ENCODE results near the gene LCE2B. TPM values are rescaled to one million over a fixed set of nuclear protein-coding genes. Genes with fewer than 3 reads are reported as not detected.
"Not testable (repeated sequence)": the region's sequence is repeated elsewhere in the genome, so short reads cannot be mapped to it uniquely, and the experiment has no call there.

The LCE2B gene
- not detected for total RNA-seq

GRCh38 chr1:152685823-152686222 lies at the start of gene LCE2B:
LCE2B (plus strand) TSS chr1:152686123; CDS start chr1:152686844, 721 bp downstream.
- H3K9me3 Mint-ChIP-seq; H3K27ac Mint-ChIP-seq; H3K4me3 Mint-ChIP-seq; DNase-seq; H3K4me1 Mint-ChIP-seq (ENCODE audit: low read depth); intact Hi-C loops (cut with micrococcal nuclease); H3K36me3 Mint-ChIP-seq (ENCODE audit: low read depth): not testable (repeated sequence)
- CTCF ChIA-PET = interaction anchor here (0.7 kb wide), 1 partner anchor 189 kb away, joined by 3 read pairs; no protein-coding TSS in a partner anchor
- peaks cover 30% of the 10 kb centered on the region for H3K27me3 Mint-ChIP-seq (ENCODE audit: low read depth)

- Mint-ChIP-seq H3K27me3 (ENCODE audit: low read depth) (peaks cover 3% of the 10 kb centered on the region), H3K9me3 (no peaks in the 10 kb centered on the region), H3K27ac (no peak overlapping the region), H3K36me3 (ENCODE audit: low read depth) (no peaks in the 10 kb centered on the region), H3K4me1 (ENCODE audit: low read depth) (no peaks in the 10 kb centered on the region), H3K4me3 (no peak overlapping the region)
- DNase-seq = no peak
- CTCF ChIA-PET = interaction anchor here (1.1 kb wide), 1 partner anchor 8 kb away, joined by 3 read pairs; no protein-coding TSS in a partner anchor
- intact Hi-C loops (cut with micrococcal nuclease) = no loop called here
These were observed 45.6 kb upstream of the LCE2B start for GRCh38 chr1:152640351-152640750.

- no peaks in the 10 kb centered on the region for H3K4me1 Mint-ChIP-seq (ENCODE audit: low read depth)
- CTCF ChIA-PET = interaction anchor here (0.6 to 1.1 kb wide), 3 partner anchors 10 to 580 kb away, joined by 3 to 4 read pairs (median 4); no protein-coding TSS in a partner anchor
These were observed 42.0 kb upstream of the LCE2B start for GRCh38 chr1:152643945-152644344.

GRCh38 chr1:152645146-152645545 lies 40.8 kb upstream of the LCE2B start:
- peaks cover 12% of the 10 kb centered on the region for H3K27me3 Mint-ChIP-seq (ENCODE audit: low read depth)
- CTCF ChIA-PET = interaction anchor here (1.9 kb wide), 1 partner anchor 11 kb away, joined by 5 read pairs; no protein-coding TSS in a partner anchor
- no peak overlapping the region for H3K27ac Mint-ChIP-seq
- intact Hi-C loops (cut with micrococcal nuclease) = no loop called here
- H3K4me3 Mint-ChIP-seq = no peak overlapping the region
- H3K4me1 Mint-ChIP-seq (ENCODE audit: low read depth) = no peaks in the 10 kb centered on the region
- no peaks in the 10 kb centered on the region for H3K9me3 Mint-ChIP-seq
- no peak for DNase-seq
- H3K36me3 Mint-ChIP-seq (ENCODE audit: low read depth) = no peaks in the 10 kb centered on the region

More at GRCh38 chr1:152643945-152644344, 42.0 kb upstream of the LCE2B start:
- no peak for DNase-seq
- intact Hi-C loops (cut with micrococcal nuclease) = no loop called here
- Mint-ChIP-seq H3K4me3 (no peak overlapping the region), H3K27ac (no peak overlapping the region), H3K9me3 (no peaks in the 10 kb centered on the region), H3K27me3 (ENCODE audit: low read depth) (peaks cover 5% of the 10 kb centered on the region), H3K36me3 (ENCODE audit: low read depth) (no peaks in the 10 kb centered on the region)

GRCh38 chr1:152646656-152647055 lies 39.3 kb upstream of the LCE2B start:
- Mint-ChIP-seq H3K36me3 (ENCODE audit: low read depth) (no peaks in the 10 kb centered on the region), H3K27ac (no peak overlapping the region), H3K4me3 (no peak overlapping the region), H3K9me3 (no peaks in the 10 kb centered on the region), H3K27me3 (ENCODE audit: low read depth) (peaks cover 13% of the 10 kb centered on the region), H3K4me1 (ENCODE audit: low read depth) (no peaks in the 10 kb centered on the region)
- CTCF ChIA-PET = interaction anchor here (0.9 to 1.9 kb wide), 2 partner anchors 9 to 113 kb away, joined by 3 to 5 read pairs; no protein-coding TSS in a partner anchor
- intact Hi-C loops (cut with micrococcal nuclease) = no loop called here
- no peak for DNase-seq

- Mint-ChIP-seq H3K27me3 (ENCODE audit: low read depth) (peaks cover 10% of the 10 kb centered on the region), H3K36me3 (ENCODE audit: low read depth) (no peaks in the 10 kb centered on the region), H3K9me3 (no peaks in the 10 kb centered on the region), H3K4me1 (ENCODE audit: low read depth) (peaks cover 3% of the 10 kb centered on the region), H3K4me3 (no peak overlapping the region), H3K27ac (no peak overlapping the region)
- intact Hi-C loops (cut with micrococcal nuclease) = loop anchor here (1.0 to 10.0 kb wide), 3 partner anchors 215 to 569 kb away; no protein-coding TSS in a partner anchor
- CTCF ChIA-PET = interaction anchor here (0.6 to 3.0 kb wide), 17 partner anchors 8 to 568 kb away, joined by 3 to 12 read pairs (median 4); partner anchors contain the start of genes LCE2A and LCE2D
- DNase-seq = peak; percentile 78
These were observed 31.8 kb upstream of the LCE2B start for GRCh38 chr1:152654110-152654509.

GRCh38 chr1:152656459-152656858 lies 29.5 kb upstream of the LCE2B start:
- CTCF ChIA-PET = interaction anchor here (1.5 kb wide), 2 partner anchors 10 to 33 kb away, joined by 4 to 5 read pairs; partner anchors contain the start of gene LCE3A
- Mint-ChIP-seq H3K36me3 (ENCODE audit: low read depth) (no peaks in the 10 kb centered on the region), H3K4me1 (ENCODE audit: low read depth) (peaks cover 3% of the 10 kb centered on the region), H3K27ac (no peak overlapping the region), H3K4me3 (no peak overlapping the region), H3K27me3 (ENCODE audit: low read depth) (peaks cover 4% of the 10 kb centered on the region), H3K9me3 (no peaks in the 10 kb centered on the region)
- DNase-seq = no peak
- intact Hi-C loops (cut with micrococcal nuclease) = loop anchor here (10.0 kb wide), 1 partner anchor 538 kb away; no protein-coding TSS in a partner anchor

- no peaks in the 10 kb centered on the region for H3K36me3 Mint-ChIP-seq (ENCODE audit: low read depth)
- intact Hi-C loops (cut with micrococcal nuclease) = loop anchor here (10.0 kb wide), 1 partner anchor 537 kb away; no protein-coding TSS in a partner anchor
- H3K4me3 Mint-ChIP-seq = no peak overlapping the region
- no peaks in the 10 kb centered on the region for H3K9me3 Mint-ChIP-seq
- H3K4me1 Mint-ChIP-seq (ENCODE audit: low read depth) = peaks cover 3% of the 10 kb centered on the region
- DNase-seq = no peak
- CTCF ChIA-PET = interaction anchor here (1.2 kb wide), 1 partner anchor 8 kb away, joined by 3 read pairs; no protein-coding TSS in a partner anchor
- H3K27ac Mint-ChIP-seq = no peak overlapping the region
- H3K27me3 Mint-ChIP-seq (ENCODE audit: low read depth) = peaks cover 5% of the 10 kb centered on the region
These were observed 28.2 kb upstream of the LCE2B start for GRCh38 chr1:152657677-152658076.

GRCh38 chr1:152658649-152659048 lies 27.3 kb upstream of the LCE2B start:
- CTCF ChIA-PET = interaction anchor here (1.2 kb wide), 1 partner anchor 9 kb away, joined by 3 read pairs; no protein-coding TSS in a partner anchor
- intact Hi-C loops (cut with micrococcal nuclease) = loop anchor here (10.0 kb wide), 1 partner anchor 536 kb away; no protein-coding TSS in a partner anchor
- Mint-ChIP-seq H3K4me1 (ENCODE audit: low read depth) (peaks cover 3% of the 10 kb centered on the region), H3K4me3 (no peak overlapping the region), H3K36me3 (ENCODE audit: low read depth) (no peaks in the 10 kb centered on the region), H3K9me3 (no peaks in the 10 kb centered on the region), H3K27me3 (ENCODE audit: low read depth) (peaks cover 6% of the 10 kb centered on the region), H3K27ac (no peak overlapping the region)
- no peak for DNase-seq

- H3K27me3 Mint-ChIP-seq (ENCODE audit: low read depth) = peaks cover 10% of the 10 kb centered on the region
- intact Hi-C loops (cut with micrococcal nuclease) = no loop called here
- H3K4me3 Mint-ChIP-seq = no peak within 1 kb of the TSS
- CTCF ChIA-PET = interaction anchor here (1.0 to 1.1 kb wide), 2 partner anchors 8 to 10 kb away, joined by 3 to 4 read pairs; no protein-coding TSS in a partner anchor
- no peaks in the 10 kb centered on the region for H3K4me1 Mint-ChIP-seq (ENCODE audit: low read depth)
- no peaks in the 10 kb centered on the region for H3K36me3 Mint-ChIP-seq (ENCODE audit: low read depth)
- H3K9me3 Mint-ChIP-seq = no peaks in the 10 kb centered on the region
- no peak within 1 kb of the TSS for H3K27ac Mint-ChIP-seq
- DNase-seq = no peak
These were observed 22.8 kb upstream of the LCE2B start, which contains the start of gene LCE2D for GRCh38 chr1:152663098-152663497. LCE2D (plus strand) TSS chr1:152663380; CDS start chr1:152664106, 726 bp downstream.

- CTCF ChIA-PET; H3K27me3 Mint-ChIP-seq (ENCODE audit: low read depth); H3K4me1 Mint-ChIP-seq (ENCODE audit: low read depth); H3K9me3 Mint-ChIP-seq; H3K36me3 Mint-ChIP-seq (ENCODE audit: low read depth); H3K4me3 Mint-ChIP-seq; DNase-seq; intact Hi-C loops (cut with micrococcal nuclease); H3K27ac Mint-ChIP-seq: not testable (repeated sequence)
These were observed 19.8 kb upstream of the LCE2B start for GRCh38 chr1:152666171-152666570.

GRCh38 chr1:152667648-152668047 lies 18.3 kb upstream of the LCE2B start:
- CTCF ChIA-PET = no interaction called here
- no peak for DNase-seq
- H3K4me1 Mint-ChIP-seq (ENCODE audit: low read depth) = no peaks in the 10 kb centered on the region
- no peaks in the 10 kb centered on the region for H3K36me3 Mint-ChIP-seq (ENCODE audit: low read depth)
- H3K27ac Mint-ChIP-seq = no peak overlapping the region
- no peak overlapping the region for H3K4me3 Mint-ChIP-seq
- intact Hi-C loops (cut with micrococcal nuclease) = no loop called here
- H3K9me3 Mint-ChIP-seq = no peaks in the 10 kb centered on the region
- H3K27me3 Mint-ChIP-seq (ENCODE audit: low read depth) = peaks cover 9% of the 10 kb centered on the region

- CTCF ChIA-PET = no interaction called here
These were observed 12.9 kb upstream of the LCE2B start for GRCh38 chr1:152673016-152673415.

More at GRCh38 chr1:152673016-152673415, 12.9 kb upstream of the LCE2B start:
- Mint-ChIP-seq H3K9me3 (no peaks in the 10 kb centered on the region), H3K4me3 (no peak overlapping the region), H3K36me3 (ENCODE audit: low read depth) (no peaks in the 10 kb centered on the region), H3K27me3 (ENCODE audit: low read depth) (peaks cover 7% of the 10 kb centered on the region), H3K27ac (no peak overlapping the region), H3K4me1 (ENCODE audit: low read depth) (no peaks in the 10 kb centered on the region)
- intact Hi-C loops (cut with micrococcal nuclease) = no loop called here
- DNase-seq = no peak
